Airway epithelial cell (primary cell): ENCODE data around the gene UCK1. TPM values are rescaled to one million over a fixed set of nuclear protein-coding genes. Genes with fewer than 3 reads are reported as not detected.

Experiments
- total RNA-seq: library from RNA; depleted of rRNA; stranded (reverse); fragments of >200 nt; gene quantifications from 2 replicates; pipeline ENCODE4 v1.2.3, GENCODE V29; 2015

Gene UCK1
- 11.2 and 22.9 TPM in 2 replicates for total RNA-seq

GRCh38 chr9:131530920-131531832, at the start of gene UCK1:
Gene UCK1 (minus strand): TSS chr9:131531263. CDS start chr9:131531174, 89 bp downstream.

GRCh38 chr9:131545003-131545785, 14.1 kb upstream of the UCK1 start, which contains the start of gene PRRT1B:
Gene PRRT1B (plus strand): TSS chr9:131545523. CDS start chr9:131545616, 93 bp downstream.

DNA sequence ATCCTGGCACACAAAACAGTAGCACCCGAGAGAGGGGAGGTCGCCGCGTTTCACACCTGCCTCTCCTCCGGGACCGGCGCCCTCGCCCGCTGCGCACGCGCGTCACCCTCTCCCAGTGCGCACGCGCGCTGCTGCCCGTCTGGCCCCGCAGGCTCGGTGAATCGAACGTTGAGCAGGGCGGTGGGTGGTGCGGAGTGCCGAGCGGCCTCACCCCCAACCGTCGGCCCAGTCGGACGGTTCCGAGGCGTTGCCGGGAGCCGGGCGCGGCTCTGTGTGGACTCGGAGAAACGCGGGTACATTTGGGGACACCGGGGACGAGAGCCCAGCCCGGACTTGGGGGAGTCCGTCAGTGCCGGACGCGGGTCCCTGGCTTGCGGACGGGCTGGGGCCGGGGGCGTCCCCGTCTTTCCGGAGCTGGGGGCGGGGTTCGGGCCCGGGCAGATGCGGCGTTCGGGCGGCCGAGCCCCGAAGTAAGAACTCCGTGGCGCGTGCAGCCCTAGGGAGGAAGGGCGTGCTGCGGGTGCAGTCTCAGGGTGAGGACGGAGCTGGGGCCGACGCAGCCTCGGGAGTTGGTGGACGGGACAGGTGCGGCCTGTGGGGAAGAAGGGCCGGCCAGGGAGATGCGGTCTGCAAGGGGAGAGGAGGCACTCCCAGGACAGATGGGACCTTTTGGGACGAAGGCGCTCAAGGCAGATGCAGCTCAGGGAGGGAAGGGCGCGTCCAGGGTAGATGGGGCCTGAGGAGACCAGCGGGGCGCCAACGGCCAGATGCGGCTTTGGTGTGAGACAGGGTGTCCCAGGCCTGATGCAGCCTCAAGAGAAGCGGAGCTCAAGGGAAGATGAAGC, 28.1 kb downstream of the UCK1 start, which contains the start of gene POMT1:
Gene POMT1, plus strand, starts transcription at position 138 of the 845 bp plus-strand sequence. CDS start 1,301 bp downstream, outside the sequence.

Other genes starting within 250 kb of the UCK1 start
- gene PLPP7, start 241.5 kb downstream of the UCK1 start, total RNA-seq = not detected in 2 replicates
- 82.3 and 83.1 TPM in 2 replicates for gene PRRC2B, start 137.2 kb downstream of the UCK1 start, total RNA-seq
- 16.9 and 29.0 TPM in 2 replicates for gene POMT1, start 28.3 kb downstream of the UCK1 start, total RNA-seq
- gene PRRT1B, start 14.3 kb upstream of the UCK1 start, total RNA-seq = not detected in 2 replicates
- 10.1 and 19.7 TPM in 2 replicates for gene RAPGEF1, start 208.8 kb upstream of the UCK1 start, total RNA-seq